ENCODE data around the gene EIF1. TPM values are rescaled to one million over a fixed set of nuclear protein-coding genes. Genes with fewer than 3 reads are reported as not detected.

The EIF1 gene
- total and polyA plus RNA-seq, 2 of the 8 experiments (the other 6 are each of a cell fraction or from before 2014, with no cell fraction given), result 175 to 539 TPM

- TF ChIP-seq CTCF (IDR thresholded peaks at IDR 0.05; ENCODE audit: control extremely low read depth in 1 of 3, insufficient read depth in 1 of 3, low read depth in 1 of 3, low read length in 3 of 3) (no peak), CBX5 (IDR thresholded peaks at IDR 0.05; ENCODE audit: low read depth, low read length) (no peak), EGR1 (IDR thresholded peaks at IDR 0.05; ENCODE audit: borderline replicate concordance, low read depth, low read length) (no peak), SIRT6 (IDR thresholded peaks at IDR 0.05; ENCODE audit: low read length) (no peak), CHD2 (IDR thresholded peaks at IDR 0.05; ENCODE audit: low read length) (peak; percentile 78), CREB1 (IDR thresholded peaks at IDR 0.05) (peak; percentile 99), SP1 (IDR thresholded peaks at IDR 0.05; ENCODE audit: low read depth, low read length) (peak; percentile 91), EP300 (IDR thresholded peaks at IDR 0.05; ENCODE audit: borderline replicate concordance in 1 of 2, low read depth in 2 of 2, low read length in 2 of 2) (peak in 1 of 2 experiments; percentile 48; a peak in 1 of 3 replicates)
Observed at GRCh38 chr17:41688641-41689496, at the start of gene EIF1 (continued).
